GM19328 (cell line): ENCODE data around the gene CNN2.

ENCODE experiments used
- ATAC-seq: cut with Tn5 transposase; IDR thresholded peaks from one replicate; pipeline ENCODE4 v1.9.1; 2021; ENCODE audit warnings: mild to moderate bottlenecking, moderate library complexity; ENCODE audit not compliant: unreplicated experiment

Gene CNN2

GRCh38 chr19:995051-995827 is 31.2 kb upstream of the CNN2 start:
- no peak for ATAC-seq

DNA sequence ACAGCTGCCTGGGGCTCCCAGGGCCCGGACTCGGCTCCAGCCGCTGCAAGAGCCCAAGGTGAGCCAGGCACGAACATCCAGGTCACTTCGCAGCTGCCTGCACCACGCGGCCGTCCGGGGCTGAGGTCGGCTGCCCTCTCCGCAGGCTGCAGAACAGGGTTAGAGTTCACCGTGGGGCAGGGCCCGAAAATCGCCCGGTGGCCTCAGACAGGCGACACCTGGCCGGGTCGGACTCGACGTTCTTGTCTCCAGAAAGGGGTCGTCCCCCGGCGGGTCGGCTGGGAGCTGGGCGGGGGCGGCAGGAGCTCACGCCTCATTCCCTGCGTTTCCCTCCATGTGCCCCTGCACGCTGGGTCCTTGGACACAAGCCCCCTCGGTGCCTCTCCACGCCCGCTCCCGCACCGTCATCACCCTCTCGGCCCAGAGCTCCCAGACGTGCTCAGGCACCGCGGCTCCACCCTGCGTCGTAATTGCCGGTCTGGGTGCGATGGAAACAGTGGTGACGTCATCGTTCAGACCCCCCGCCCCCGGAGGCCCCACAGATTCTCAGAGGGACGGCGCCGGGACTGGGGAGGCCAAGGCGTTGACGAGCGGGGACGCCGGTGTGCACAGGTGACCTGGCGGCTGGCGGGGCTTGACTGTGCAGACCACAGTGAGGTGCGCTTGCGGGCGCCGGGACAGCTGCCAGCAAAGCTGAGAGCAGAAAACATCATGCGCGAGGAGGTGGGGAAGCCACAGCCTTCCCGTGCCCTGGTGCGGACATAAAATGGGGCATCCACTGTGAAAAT is 30.2 kb upstream of the CNN2 start:
- ATAC-seq = no peak

- ATAC-seq = no peak
These were observed 28.3 kb upstream of the CNN2 start for GRCh38 chr19:998064-998463.

- no peak for ATAC-seq
These were observed 27.1 kb upstream of the CNN2 start for GRCh38 chr19:999379-999719.

DNA sequence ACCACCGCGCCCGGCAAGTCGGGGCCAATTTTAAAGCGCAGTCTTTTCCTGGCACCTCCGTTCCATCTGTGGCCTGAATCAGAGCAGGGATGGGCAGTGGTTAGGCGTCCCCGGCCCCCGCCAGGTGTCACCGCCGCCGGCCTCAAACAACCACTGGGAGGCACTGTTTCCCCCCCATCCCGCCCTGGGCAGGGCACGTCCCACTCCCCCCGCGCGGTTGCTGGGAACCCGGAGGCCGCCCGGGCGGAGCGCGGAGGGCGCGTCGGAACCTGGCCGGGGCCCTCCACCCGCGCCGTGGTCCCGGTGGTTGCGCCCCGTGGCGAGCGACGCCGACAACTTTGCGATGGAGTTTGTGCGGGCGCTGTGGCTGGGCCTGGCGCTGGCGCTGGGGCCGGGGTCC is 26.3 kb upstream of the CNN2 start, which contains the start of gene GRIN3B:
Gene GRIN3B (plus strand): TSS at position 325 of the 400 bp plus-strand sequence. CDS start 19 bp downstream, at position 344.
- no peak for ATAC-seq

DNA sequence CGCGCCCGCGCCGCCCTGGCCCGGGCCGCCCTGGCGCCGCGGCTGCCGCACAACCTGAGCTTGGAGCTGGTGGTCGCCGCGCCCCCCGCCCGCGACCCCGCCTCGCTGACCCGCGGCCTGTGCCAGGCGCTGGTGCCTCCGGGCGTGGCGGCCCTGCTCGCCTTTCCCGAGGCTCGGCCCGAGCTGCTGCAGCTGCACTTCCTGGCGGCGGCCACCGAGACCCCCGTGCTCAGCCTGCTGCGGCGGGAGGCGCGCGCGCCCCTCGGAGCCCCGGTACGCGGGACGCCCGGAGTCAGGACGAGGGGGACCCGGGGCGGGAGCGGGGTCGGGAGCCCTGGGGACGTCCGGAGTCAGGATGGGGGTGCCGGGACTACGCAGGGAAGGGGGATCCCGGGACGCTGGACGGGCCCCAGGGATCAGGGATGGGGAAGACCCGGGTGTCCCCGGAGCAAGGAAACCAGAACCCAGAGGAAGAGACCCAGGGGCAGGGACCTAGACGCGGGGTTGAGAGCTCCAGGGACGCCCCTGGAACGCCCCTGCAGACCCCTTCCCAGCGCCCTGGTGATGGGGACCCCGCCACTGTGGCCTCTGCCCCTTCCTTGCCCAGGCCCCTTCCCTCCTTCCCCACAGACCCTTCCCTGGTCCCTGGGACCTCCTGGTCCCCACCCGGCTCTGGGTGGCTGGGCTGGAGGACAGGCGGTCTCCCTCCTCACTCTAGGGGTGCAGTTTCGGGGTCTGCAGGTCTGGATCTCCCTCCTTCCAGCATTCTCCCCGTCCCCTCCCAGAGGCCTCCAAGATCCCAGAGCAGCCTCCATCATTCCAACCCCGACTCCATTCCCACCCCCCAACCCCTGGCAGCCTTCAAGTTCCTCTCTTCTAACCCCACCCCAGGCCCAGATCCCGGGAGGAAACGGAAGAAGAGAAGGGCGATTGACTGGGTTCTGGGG is 25.5 kb upstream of the CNN2 start:
- no peak for ATAC-seq

- ATAC-seq = no peak
These were observed 24.8 kb upstream of the CNN2 start for GRCh38 chr19:1001538-1002166.

- no peak for ATAC-seq
These were observed 23.8 kb upstream of the CNN2 start for GRCh38 chr19:1002600-1002999.

DNA sequence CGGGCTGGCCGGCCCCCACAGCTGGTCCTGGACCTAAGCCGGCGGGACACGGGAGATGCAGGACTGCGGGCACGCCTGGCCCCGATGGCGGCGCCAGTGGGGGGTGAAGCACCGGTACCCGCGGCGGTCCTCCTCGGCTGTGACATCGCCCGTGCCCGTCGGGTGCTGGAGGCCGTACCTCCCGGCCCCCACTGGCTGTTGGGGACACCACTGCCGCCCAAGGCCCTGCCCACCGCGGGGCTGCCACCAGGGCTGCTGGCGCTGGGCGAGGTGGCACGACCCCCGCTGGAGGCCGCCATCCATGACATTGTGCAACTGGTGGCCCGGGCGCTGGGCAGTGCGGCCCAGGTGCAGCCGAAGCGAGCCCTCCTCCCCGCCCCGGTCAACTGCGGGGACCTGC is 23.1 kb upstream of the CNN2 start:
- no peak for ATAC-seq

DNA sequence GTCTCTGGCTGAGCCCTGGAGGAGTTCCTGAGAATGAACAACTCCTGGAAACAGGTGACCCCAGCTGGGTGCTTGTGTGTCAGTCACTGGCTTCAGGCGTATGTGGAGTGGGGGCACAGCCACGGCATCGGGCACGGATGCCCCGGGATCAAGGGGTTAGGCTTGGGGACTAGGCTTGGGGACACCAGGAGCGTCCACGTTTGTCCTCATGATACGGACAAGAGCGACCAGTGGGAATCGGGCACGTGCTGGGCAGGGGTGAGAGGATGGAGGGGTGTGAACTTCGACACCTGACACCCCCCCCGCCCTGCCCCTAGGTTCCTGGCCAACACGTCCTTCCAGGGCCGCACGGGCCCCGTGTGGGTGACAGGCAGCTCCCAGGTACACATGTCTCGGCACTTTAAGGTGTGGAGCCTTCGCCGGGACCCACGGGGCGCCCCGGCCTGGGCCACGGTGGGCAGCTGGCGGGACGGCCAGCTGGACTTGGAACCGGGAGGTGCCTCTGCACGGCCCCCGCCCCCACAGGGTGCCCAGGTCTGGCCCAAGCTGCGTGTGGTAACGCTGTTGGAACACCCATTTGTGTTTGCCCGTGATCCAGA is 22.1 kb upstream of the CNN2 start:
- no peak for ATAC-seq

GRCh38 chr19:1004803-1005664 is 21.4 kb upstream of the CNN2 start:
- no peak for ATAC-seq

DNA sequence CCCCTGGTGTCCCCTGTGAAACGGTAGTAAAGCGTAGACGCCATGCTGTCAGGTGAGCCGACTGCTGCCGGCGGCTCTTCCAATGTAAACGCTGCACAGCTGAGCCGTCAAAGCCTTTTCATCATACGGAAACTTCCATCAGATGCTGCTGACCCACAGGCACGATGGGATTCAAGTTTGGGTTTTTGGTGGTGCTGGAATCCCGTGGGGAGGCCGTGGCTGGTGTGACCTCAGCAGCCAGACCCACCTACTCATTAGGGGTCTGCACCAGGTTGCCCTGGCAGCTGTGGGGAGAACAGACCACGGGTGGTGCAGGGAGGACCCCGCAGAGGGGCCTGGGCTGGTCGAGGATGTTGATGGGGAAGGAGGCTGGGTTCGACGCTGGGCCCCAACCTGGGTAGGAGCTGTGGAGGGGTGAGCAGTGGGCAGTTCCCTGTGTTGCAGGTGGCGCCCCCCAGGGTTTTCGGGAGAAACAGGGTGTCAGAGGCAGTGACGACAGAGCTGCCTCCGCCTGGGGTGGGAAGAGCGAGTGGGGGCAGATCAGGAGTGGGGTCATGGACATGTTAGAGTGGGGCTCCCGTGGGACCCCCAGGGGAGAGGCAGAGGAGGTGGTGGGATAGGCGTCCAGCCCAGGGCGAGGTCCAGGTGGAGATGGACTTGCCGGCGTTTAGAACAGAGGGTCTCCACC is 19.6 kb upstream of the CNN2 start:
- no peak for ATAC-seq

DNA sequence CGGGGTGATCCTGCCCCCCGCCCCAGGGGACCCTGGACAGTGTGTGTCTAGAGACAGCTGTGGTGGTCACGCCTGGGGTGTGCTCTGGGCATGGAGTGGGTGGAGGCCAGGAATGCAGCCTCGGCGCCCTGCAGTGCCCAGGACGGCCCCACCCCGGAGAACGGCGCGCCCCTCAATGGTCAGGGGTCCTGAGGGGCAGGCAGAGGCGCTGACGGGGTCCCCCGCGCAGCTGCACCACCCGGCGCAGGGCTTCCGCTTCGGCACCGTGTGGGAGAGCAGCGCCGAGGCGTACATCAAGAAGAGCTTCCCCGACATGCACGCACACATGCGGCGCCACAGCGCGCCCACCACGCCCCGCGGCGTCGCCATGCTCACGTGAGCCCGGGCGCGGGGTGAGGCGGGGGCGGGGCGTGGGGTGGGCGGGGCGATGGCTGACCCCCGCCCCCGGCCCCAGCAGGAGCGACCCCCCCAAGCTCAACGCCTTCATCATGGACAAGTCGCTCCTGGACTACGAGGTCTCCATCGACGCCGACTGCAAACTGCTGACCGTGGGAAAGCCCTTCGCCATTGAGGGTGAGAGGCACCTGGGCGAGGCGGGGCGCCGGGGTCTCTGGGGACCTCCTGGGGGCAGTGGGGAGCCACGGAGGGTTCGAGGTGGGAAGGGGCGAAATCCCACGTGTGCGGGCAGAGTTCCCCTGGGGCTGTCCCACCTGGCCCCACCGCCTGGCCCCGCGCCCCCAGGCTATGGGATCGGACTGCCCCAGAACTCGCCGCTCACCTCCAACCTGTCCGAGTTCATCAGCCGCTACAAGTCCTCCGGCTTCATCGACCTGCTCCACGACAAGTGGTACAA is 18.8 kb upstream of the CNN2 start:
- ATAC-seq = no peak

- no peak for ATAC-seq
These were observed 18.0 kb upstream of the CNN2 start for GRCh38 chr19:1008268-1009040.

GRCh38 chr19:1009041-1009980 is 17.1 kb upstream of the CNN2 start:
- ATAC-seq = no peak

- ATAC-seq = no peak
These were observed 16.3 kb upstream of the CNN2 start for GRCh38 chr19:1009981-1010538.
